Activated effector memory CD4-positive, alpha-beta T cell treated with anti-CD3 and anti-CD28 coated beads, Interleukin-2, amount 50 U/mL, for 16 hours (primary cell): ENCODE results near the gene CSNK1D.

ENCODE experiments used
- DNase-seq: peaks from one replicate; pipeline ENCODE4 v3.0.0-alpha.2; 2020

CSNK1D gene

GRCh38 chr17:82237746-82238471 lies 35.6 kb downstream of the CSNK1D start:
- DNase-seq, result peak; percentile 63

GRCh38 chr17:82237083-82237745 lies 36.3 kb downstream of the CSNK1D start:
- peak; percentile 63 for DNase-seq

GRCh38 chr17:82236142-82236971 lies 37.1 kb downstream of the CSNK1D start:
- peak; percentile 89 for DNase-seq

- DNase-seq, result peak; percentile 62
These were observed 37.7 kb downstream of the CSNK1D start for GRCh38 chr17:82235775-82236141.

- no peak for DNase-seq
These were observed 38.3 kb downstream of the CSNK1D start for GRCh38 chr17:82235056-82235774.

- peak; percentile 64 for DNase-seq
These were observed 39.1 kb downstream of the CSNK1D start for GRCh38 chr17:82234211-82235055.

GRCh38 chr17:82232876-82233785 lies 40.4 kb downstream of the CSNK1D start:
- no peak for DNase-seq

- DNase-seq, result peak; percentile 63
These were observed 41.1 kb downstream of the CSNK1D start for GRCh38 chr17:82232322-82232820.

- peak; percentile 72 for DNase-seq
These were observed 41.8 kb downstream of the CSNK1D start for GRCh38 chr17:82231562-82232321.

- no peak for DNase-seq
These were observed 42.3 kb downstream of the CSNK1D start for GRCh38 chr17:82231312-82231561.

- peak; percentile 82 for DNase-seq
These were observed 42.7 kb downstream of the CSNK1D start for GRCh38 chr17:82230609-82231311.

GRCh38 chr17:82229698-82230608 lies 43.5 kb downstream of the CSNK1D start:
- DNase-seq, result peak; percentile 63

- DNase-seq, result peak; percentile 88
These were observed 44.4 kb downstream of the CSNK1D start, which contains the start of gene SLC16A3 for GRCh38 chr17:82228842-82229697. TSS of gene SLC16A3 (plus strand) at chr17:82229042. CDS start at chr17:82236009, 6,967 bp downstream.

- peak; percentile 85 for DNase-seq
These were observed 45.1 kb downstream of the CSNK1D start for GRCh38 chr17:82228278-82228841.

GRCh38 chr17:82227629-82228277 lies 45.7 kb downstream of the CSNK1D start:
- no peak for DNase-seq
